GM21367 (cell line): ENCODE measurements around the gene NAT8L.
A peak's percentile ranks its signal among the peaks of the same experiment; 100 is the strongest.
"Not testable (repeated sequence)": the region's sequence is repeated elsewhere in the genome, so short reads cannot be mapped to it uniquely, and the experiment has no call there.

Source experiments
- ATAC-seq: cut with Tn5 transposase; IDR thresholded peaks from one replicate; pipeline ENCODE4 v1.9.1; 2021; ENCODE audit not compliant: unreplicated experiment

The NAT8L gene, protein sequence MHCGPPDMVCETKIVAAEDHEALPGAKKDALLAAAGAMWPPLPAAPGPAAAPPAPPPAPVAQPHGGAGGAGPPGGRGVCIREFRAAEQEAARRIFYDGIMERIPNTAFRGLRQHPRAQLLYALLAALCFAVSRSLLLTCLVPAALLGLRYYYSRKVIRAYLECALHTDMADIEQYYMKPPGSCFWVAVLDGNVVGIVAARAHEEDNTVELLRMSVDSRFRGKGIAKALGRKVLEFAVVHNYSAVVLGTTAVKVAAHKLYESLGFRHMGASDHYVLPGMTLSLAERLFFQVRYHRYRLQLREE

DNA sequence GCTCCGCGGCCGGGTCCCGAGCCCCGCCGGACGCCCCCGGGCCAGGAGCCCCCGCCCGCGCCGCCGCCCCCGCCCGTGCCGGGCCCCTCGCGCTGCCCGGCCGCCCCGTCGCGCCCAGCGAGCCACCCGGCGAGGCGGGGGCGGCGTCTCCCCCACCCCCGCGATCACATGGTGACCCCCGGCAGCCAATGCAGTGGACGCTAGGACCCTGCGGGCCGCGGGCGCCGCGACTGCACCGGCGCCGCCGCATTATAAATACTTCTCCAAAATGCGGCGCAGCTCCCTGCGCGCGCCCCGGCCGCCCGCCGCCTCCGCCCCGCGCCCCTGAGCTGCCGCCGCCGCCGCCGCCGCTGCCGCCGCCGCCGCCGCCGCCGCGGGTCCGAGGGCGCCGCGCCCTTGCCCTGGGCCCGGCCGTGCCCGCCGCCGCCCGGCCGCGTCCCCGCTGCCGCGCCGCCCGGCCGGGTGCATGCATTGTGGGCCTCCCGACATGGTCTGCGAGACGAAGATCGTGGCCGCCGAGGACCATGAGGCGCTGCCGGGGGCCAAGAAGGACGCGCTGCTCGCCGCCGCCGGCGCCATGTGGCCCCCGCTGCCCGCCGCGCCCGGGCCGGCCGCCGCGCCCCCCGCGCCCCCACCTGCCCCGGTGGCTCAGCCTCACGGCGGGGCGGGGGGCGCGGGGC is at the start of gene NAT8L:
NAT8L (plus strand) TSS at position 282 of the 680 bp plus-strand sequence; CDS start at position 467, 185 bp downstream.
- no peak for ATAC-seq

DNA sequence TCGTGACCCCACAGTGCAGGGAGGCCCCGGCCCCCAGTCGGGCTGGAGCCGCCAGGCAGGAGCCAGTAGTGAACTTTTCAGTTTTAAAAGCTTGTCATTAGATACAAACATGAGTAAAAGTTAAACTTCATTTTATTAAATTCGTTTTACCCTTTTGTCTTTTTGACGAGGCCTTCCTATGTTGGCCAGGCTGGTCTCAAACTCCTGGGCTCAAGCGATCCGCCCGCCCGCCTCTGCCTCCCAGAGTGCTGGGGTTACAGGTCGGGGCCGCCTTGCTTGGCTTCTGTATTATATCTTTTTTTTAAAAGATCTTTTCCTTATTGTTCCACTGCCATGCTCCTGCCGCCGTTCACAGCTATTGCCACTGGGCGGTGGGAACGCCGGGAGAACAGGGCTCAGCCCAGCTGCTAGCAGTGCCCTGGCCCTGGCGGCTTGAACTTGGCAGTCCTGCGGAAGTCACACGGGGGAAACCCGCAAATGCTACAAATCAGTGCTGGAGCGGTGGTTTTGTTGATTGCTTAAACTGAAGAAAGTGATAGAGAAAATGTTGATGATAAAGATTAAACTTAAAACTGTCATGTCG is 49.4 kb upstream of the NAT8L start:
- peak; percentile 12 for ATAC-seq

DNA sequence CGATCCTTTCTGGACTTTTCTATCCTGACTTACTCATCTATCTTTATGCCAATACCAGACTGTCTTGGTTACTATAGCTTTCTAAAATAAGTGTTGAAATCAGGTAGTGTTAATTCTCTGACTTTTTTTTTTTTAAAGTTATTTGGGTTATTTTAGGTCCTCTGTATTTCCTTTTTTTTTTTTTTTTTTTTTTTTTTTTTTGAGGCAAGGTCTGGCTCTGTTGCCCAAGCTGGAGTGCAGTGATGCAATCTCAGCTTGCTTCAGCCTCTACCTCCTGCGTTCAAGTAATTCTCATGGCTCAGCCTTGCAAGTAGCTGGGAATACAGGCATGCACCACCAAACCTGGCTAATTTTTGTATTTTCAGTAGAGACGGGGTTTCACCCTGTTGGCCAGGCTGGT is 47.5 kb upstream of the NAT8L start:
- ATAC-seq, result no peak

DNA sequence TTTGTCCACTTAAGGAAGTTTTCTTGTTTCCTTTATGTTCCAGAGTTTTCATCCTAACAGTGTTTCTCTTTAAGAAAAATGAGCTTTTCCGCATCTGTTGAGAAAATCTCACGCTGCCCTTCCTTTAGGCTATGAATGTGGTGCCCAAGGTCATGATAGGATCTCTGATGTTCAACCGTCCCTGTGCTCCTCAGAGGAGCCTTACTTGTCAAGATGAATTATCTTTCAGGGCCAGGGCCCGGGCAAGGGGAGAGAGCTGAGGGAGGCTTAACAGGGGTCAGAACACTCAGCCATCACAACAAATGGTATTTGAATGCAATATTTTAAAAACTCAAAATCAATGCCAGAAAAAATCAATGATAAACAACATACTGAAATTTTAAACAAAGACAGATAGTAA is 44.1 kb upstream of the NAT8L start:
- ATAC-seq, result no peak

DNA sequence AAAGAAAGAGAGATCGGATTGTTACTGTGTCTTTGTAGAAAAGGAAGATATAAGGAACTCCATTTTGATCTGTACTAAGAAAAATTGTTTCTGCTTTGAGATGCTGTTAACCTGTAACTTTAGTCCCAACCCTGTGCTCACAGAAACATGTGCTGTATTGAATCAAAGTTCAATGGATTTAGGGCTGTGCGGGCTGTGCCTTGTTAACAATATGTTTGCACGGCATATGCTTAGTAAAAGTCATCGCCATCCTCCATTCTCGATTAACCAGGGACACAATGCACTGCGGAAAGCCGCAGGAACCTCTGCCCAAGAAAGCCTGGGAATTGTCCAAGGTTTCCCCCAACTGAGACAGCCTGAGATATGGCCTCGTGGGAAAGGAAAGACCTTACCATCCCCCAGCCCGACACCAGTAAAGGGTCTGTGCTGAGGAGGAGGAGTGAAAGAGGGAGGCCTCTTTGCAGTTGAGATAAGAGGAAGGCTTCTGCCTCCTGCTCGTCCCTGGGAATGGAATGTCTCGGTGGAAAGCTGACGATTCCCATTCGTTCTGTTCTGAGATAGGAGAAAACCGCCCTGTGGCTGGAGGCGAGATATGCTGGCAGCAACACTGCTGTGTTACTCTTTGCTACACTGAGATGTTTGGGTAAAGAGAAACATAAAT is 37.6 kb upstream of the NAT8L start:
- ATAC-seq, result not testable (repeated sequence)

DNA sequence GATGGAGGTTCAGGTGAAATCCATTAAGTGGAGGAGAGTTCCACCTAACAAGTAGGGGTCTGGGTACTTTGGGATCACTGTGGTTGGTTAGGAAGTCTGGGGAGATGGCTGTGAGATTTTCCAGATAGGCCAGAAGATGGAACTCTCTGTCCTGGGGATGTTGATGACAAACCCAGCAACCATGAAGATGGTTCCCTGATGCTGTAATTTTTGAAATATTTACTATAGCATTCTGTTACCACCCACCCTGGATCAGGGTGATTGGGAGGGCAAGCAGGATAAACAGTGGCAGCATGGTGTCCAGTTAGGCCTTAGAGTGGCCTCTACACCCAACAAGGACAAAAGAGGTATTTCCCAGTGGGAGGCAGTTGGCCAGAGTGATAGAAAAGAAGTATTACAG is 34.4 kb upstream of the NAT8L start:
- no peak for ATAC-seq

DNA sequence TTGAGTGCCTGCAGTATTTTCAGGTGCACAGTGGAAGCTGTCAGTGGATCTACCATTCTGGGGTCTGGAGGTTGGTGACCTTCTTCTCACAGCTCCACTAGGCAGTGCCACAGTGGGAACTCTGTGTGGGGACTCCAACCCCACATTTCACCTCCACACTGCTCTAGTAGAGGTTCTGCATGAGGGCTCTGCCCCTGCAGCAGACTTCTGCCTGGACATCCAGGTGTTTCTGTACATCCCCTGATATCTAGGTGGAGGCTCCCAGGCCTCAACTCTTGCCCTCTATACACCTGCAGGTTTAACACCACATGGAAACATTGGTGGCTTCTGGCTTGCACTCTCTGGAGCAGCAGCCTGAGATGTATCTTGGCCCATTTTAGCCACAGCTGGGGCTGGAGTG is 33.3 kb upstream of the NAT8L start:
- ATAC-seq, result no peak

DNA sequence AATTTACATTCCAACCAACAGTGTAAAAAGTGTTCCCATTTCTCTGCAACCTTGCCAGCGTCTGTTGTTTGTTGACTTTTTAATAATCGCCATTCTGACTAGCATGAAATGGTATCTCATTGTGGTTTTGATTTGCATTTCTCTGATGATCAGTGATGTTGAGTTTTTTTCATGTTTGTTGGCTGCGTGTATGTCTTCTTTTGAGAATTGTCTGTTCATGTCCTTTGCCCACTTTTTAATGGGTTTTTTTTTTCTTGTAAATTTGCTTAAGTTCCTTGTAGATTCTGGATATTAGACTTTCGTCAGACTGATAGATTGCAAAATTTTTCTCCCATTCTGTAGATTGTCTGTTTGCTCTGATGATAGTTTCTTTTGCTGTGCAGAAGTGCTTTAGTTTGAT is 32.0 kb upstream of the NAT8L start:
- not testable (repeated sequence) for ATAC-seq

DNA sequence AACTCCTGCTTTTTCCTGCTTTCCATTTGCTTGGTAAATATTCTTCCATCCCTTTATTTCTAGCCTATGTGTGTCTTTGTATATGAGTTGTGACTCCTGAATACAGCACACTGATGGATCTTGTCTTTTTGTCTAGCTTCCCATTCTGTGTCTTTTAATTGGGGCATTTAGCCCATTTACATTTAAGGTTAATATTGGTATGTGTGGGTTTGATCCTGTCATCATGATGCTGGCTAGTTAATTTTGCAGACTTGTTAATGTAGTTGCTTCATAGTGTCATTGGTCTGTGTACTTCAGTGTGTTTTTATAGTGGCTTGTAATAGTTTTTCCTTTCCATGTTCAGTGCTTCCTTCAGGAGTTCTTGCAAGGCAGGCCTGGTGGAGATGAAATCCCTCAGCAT is 28.0 kb upstream of the NAT8L start:
- not testable (repeated sequence) for ATAC-seq

DNA sequence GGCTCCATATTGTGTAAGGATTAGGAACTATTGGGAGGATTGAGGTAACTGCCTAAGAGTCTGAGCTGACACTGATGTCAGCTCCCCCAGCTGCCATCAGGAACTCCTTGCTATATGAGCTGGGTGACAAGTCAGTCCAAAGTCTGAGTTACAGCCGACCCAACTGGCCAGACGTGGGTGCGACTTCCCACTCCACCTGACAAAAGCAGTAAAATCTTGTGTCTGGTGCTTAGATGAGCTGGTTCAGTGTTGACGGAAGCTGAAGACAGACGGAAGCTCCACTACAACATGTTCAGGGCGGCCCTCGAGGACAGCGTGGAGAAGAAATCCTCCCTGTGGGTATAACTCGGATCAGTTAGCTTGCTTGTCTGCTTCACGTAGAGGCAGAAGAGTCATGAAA is 22.8 kb upstream of the NAT8L start:
- ATAC-seq, result no peak

DNA sequence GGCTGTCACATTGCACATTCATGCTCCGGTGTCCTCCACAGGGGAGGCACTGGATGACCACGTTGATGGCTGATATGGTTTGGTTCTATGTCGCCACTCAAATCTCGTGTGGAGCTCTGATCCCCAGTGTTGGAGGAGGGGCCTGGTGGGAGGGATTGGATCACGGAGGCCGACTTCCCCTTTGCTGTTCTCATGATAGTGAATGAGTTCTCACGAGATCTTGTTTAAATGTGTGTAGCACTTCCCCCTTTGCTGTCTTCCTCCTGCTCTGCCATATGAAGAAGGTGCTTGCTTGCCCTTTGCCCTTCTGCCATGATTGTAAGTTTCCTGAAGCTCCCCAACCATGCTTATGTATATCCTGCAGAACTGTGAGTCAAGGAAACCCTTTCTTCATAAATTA is 22.3 kb upstream of the NAT8L start:
- ATAC-seq, result no peak

DNA sequence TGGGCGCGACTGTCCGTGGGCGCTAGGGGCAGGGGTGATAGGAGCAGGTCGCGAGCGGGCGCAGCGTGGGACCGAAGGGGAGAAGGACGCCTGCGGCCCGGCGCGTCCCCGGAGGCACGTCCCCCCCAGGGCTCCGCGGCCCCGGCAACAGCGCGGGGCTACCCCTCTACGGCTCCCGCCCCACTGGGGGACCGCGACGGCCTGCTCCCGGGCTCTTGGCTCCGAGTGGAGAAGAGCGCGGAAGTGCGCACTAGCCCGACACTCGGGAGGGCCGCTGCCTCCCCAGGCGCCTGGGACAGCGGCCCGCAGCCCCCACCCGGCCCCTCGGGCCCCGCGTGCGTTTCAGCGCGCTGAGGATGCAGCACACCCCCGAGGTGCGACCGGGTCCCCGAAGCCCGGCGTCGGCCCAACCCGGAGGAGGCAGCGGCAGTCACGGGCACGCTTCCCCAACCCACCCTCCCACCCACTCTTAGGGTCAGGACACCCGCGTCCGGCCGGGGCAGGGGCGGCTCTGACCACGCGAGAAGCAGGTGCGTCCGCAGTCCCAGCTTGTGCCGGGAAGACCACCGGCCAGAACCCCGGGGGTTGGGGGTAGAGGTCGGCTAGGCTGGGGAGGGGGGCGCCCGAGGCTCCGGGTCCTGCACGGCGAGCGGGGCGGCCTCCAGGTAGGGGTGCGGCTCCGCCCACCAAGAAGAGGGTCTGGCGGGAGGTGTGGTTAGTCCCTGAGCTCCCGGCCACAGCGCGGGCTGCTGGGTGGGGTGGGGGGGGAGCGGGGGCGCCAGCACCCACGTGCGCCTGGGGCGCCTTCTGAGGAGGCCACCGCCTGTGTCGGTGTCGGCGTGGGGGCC is 18.5 kb upstream of the NAT8L start:
- ATAC-seq, result no peak

DNA sequence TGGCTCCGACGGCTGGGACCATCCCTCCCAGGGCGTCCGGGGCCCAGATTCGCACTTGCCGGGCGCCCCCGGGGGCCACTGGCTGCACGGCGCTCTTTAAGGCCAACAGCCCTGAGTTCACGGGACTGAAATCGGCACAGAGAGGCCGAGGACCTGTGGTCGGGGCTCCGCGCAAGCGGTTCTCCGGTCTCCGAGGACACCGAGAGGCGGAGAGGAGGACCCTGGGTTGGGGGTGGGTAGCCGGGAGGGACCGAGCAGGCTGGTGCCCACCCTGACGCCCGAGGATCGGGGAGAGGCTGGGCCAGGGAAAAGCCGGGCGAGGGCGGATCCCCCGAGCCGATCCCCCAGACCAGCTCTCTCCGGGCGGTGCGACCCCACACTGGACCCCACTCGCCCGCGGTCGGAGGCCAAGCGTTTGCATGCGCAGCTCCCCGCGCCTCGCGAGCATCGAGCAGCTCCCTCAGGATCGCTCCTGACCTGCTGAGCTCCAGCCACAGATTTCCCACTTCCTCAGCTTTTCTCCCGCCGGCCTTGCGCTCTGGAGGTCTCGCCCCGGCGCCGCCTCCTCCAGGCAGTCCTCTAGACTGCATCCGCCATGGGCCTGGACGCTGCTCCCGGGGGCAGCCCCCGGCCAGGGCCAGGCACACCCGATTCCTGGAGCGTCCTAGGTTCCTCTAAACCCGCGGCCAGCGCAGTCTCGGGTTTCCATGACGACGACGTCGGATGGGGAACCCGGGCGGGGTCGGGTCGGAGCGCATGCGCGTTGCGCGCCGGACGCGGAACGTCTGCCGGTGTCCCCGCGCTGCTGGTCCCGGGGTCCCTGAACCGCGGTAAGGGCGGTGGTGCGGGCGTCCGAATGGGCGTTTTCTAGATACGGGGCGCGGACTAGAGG is 17.6 kb upstream of the NAT8L start:
- peak; percentile 62 for ATAC-seq

DNA sequence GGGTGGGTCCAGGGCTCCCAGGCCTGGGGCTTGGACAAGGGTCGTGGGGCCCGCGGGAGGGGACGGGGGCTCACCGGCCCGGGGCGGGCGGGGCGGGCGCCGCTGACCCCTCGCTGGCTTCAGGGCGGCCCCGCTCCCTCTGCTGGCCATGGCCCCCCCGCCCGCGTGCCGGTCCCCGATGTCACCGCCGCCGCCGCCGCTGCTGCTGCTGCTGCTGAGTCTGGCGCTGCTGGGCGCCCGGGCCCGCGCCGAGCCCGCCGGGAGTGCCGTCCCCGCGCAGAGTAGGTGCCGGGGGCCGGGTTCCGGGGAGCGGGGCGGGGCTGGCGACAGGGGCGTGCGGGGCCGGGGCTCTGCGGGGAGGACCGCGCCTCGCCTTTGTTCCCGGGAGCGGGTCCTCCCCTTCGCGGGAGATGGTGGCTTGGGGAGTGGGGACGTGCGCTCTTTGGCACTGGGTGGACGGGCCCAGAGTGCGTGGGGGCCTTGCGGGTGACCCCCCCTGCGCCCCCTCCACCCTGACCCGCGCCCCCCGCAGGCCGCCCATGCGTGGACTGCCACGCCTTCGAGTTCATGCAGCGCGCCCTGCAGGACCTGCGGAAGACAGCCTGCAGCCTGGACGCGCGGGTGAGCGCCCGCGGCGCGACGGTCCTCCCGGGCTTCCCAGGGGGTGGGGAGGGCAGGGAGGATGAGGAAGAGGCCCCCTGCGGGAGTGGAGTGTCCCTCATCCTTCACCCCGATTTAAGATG is 16.8 kb upstream of the NAT8L start:
- peak; percentile 15 for ATAC-seq

DNA sequence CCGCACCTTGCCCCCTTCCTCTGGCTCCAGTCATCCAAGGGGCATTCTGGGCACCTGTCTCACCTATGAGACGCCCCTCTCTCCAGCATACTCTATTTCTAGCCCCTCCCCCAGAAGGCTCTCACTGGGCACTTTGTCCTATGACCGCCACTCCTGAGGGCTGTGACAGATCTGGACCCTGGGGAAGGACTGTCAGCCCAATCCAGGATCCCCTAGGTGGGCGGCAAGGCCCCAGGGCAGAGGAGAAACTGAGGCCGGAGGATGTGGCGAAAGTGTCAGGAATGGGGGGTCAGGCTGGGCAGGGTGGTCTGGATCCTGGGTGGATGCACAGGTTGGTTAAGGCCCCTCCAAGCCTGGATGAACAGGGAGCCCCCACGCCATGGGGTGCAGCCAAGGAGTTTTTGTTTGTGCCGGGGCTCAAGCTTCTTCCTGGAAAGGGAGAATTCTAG is 16.2 kb upstream of the NAT8L start:
- ATAC-seq, result no peak

DNA sequence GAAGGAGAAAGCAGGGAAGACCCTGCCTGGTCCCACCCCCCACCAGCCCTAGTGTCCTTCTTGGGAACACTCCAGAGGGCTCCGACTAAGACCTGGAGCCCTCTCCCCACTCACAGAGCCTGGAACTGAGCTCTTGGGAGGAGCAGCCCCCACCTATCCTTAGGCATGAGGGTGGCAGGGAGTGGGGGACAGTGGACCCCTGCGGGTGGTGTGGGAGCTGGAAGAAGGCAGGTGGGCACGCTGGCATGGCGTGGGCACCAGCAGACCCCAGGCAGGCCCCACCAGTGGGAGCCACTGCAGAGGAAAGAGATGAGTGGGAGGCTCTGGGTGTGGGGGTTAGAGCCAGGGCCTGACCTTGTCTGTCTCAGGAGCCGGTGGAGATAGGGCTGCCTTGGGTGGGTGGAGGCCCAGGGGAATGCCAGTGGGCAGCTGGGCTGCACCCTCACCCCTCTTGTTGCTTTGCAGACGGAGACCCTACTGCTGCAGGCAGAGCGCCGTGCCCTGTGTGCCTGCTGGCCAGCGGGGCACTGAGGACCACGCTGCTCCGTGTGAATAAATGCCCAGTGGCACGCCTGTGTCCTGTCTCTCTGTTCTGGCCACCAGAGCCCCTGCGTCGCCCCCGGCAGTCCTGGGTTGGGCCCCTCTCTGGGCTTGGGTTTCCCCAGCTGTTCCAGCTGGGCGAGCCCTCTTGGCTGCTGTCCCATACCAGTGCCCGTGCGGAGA is 15.6 kb upstream of the NAT8L start:
- ATAC-seq, result no peak

DNA sequence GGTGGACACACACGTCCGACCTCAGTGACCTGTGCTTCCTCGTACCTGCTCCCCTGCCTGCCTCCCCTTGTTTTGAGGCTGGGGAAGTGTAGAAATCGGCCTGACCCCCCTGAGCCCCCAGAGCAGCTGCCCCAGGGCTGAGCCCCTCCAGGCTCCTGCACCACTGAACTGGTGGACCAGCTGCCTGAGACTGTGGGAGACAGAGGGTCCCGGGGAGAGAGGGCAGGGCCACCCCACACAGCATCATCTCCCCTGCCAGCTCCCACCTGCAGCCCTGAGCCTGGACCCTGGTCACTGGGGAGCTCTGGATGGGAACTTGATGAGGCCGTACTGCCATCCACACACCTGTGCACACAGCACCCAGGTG is 15.0 kb upstream of the NAT8L start:
- ATAC-seq, result no peak
